Prostate gland (tissue), 2 donors: ENCODE measurements around the gene PDE12. TPM values are rescaled to one million over a fixed set of nuclear protein-coding genes. Genes with fewer than 3 reads are reported as not detected.
A peak's percentile ranks its signal among the peaks of the same experiment; 100 is the strongest.

ENCODE experiments used
- DNase-seq: peaks from one replicate; pipeline ENCODE4 v3.0.0-alpha.2; 2019; ENCODE audit warnings: low spot score
- H3K27ac ChIP-seq, 2 donors: fragments of 200-600 bp; sonication (generic); 2 replicates each; pipeline ENCODE4 v1.5.1; 2017 to 2019
- H3K27me3 ChIP-seq: fragments of 200-600 bp; sonication (generic); replicated peaks from 2 replicates; pipeline ENCODE4 v1.5.1; 2019; ENCODE audit not compliant: insufficient read depth
- H3K36me3 ChIP-seq, 2 donors: fragments of 200-600 bp; sonication (generic); 1 replicate in 1 of 2; 2 replicates in 1 of 2; pipeline versions ENCODE4 v1.5.1 to v1.8.1; 2017 to 2019
- H3K4me1 ChIP-seq: fragments of 200-600 bp; sonication (generic); replicated peaks from 2 replicates; pipeline ENCODE4 v1.5.1; 2019
- H3K4me3 ChIP-seq, 2 donors: fragments of 200-600 bp; sonication (generic); 2 replicates each; pipeline ENCODE4 v1.5.1; 2017 to 2019
- H3K9me3 ChIP-seq: fragments of 200-600 bp; sonication (generic); 2 replicates; pipeline ENCODE4 v1.5.1; 2017
- CTCF ChIP-seq, 4 experiments: fragments of 200-600 bp in 2 of 4; fragments of 450-650 bp in 2 of 4; sonication (generic) in 2 of 4; IDR thresholded peaks; 1 replicate in 3 of 4; 2 replicates in 1 of 4; pipeline ENCODE4 v1.5.1; 2016 to 2019; ENCODE audit warnings: antibody characterized with exemption in 4 of 4, mild to moderate bottlenecking in 2 of 4, moderate library complexity in 2 of 4
- POLR2A ChIP-seq: fragments of 450-650 bp; IDR thresholded peaks from one replicate; pipeline ENCODE4 v1.6.1; 2016; ENCODE audit warnings: antibody characterized with exemption, mild to moderate bottlenecking
- POLR2AphosphoS5 ChIP-seq: sonication (generic); formaldehyde crosslinking; IDR thresholded peaks from one replicate; pipeline ENCODE4 v1.6.1; 2017; ENCODE audit warnings: antibody characterized with exemption
- WGBS: methylation state at CpG from one replicate; pipeline ENCODE4 v1.1.5; 2018; 5-methylcytosine and 5-hydroxymethylcytosine counted together
- intact Hi-C: fragments of 100-400 bp; cut with DNase I; formaldehyde crosslinking; loops from one replicate; pipeline ENCODE4 v1.14.2; 2022
- total RNA-seq, 2 donors: library from RNA; depleted of rRNA; stranded (reverse); fragments of >200 nt; gene quantifications; one replicate each; pipeline ENCODE4 v1.1.0, GENCODE V29; 2016

The PDE12 gene
- total RNA-seq, 2 donors from 2014 or later = 22.8 to 23.3 TPM

- Histone ChIP-seq H3K27me3 (no peaks in the 10 kb centered on the region), H3K27ac (peak overlapping the region in 1 of 2 donors; percentile 8), H3K9me3 (no peaks in the 10 kb centered on the region), H3K4me1 (no peaks in the 10 kb centered on the region), H3K36me3 (no peaks in the 10 kb centered on the region), H3K4me3 (peak overlapping the region in 1 of 2 donors; percentile 91)
- no peak for DNase-seq
- TF ChIP-seq CTCF (IDR thresholded peaks at IDR 0.05) (no peak), POLR2A (no peak), POLR2AphosphoS5 (no peak)
- 35% methylated on average over 5 of the region's 5 CpGs for WGBS
- intact Hi-C loops = no loop called here
Measured at GRCh38 chr3:57594576-57594975, 38.5 kb downstream of the PDE12 start.

GRCh38 chr3:57596495-57597126 lies 40.5 kb downstream of the PDE12 start:
- intact Hi-C loops = loop anchor here (2.0 to 5.0 kb wide), 4 partner anchors 40 to 369 kb away; partner anchors contain the start of genes APPL1, DENND6A, PDE12 and SLMAP
- H3K4me3 ChIP-seq = peak overlapping the region; percentile 88 to 91
- 2% methylated on average over 30 of the region's 31 CpGs for WGBS
- H3K27me3 ChIP-seq = no peaks in the 10 kb centered on the region
- peak; percentile 67 for DNase-seq
- H3K27ac ChIP-seq = peak overlapping the region; percentile 97 to 98
- no peaks in the 10 kb centered on the region for H3K9me3 ChIP-seq
- peak; percentile 50 for TF ChIP-seq POLR2A
- no peak for TF ChIP-seq CTCF (IDR thresholded peaks at IDR 0.05)
- H3K36me3 ChIP-seq = no peaks in the 10 kb centered on the region
- no peaks in the 10 kb centered on the region for H3K4me1 ChIP-seq

- DNase-seq = peak; percentile 98
- H3K27me3 ChIP-seq = no peaks in the 10 kb centered on the region
- intact Hi-C loops = loop anchor here (2.0 to 5.0 kb wide), 4 partner anchors 41 to 370 kb away; partner anchors contain the start of genes APPL1, DENND6A, PDE12 and SLMAP
- H3K4me3 ChIP-seq = peak within 1 kb of the TSS; percentile 88 to 91
- no peaks in the 10 kb centered on the region for H3K4me1 ChIP-seq
- no peaks in the 10 kb centered on the region for H3K36me3 ChIP-seq
- under 1% methylated on average over 67 of the region's 67 CpGs for WGBS
- TF ChIP-seq CTCF (IDR thresholded peaks at IDR 0.05) (peak in 3 of 4 experiments; percentile 24 to 61 (median 46)), POLR2AphosphoS5 (peak; percentile 99), POLR2A (peak; percentile 99)
- H3K9me3 ChIP-seq = no peaks in the 10 kb centered on the region
- peak within 1 kb of the TSS; percentile 97 to 98 for H3K27ac ChIP-seq
Measured at GRCh38 chr3:57597127-57597923, 41.3 kb downstream of the PDE12 start, which contains the start of gene ARF4. Gene ARF4, minus strand, starts transcription at chr3:57597344. Its CDS starts 204 bp downstream, at chr3:57597140.

DNA sequence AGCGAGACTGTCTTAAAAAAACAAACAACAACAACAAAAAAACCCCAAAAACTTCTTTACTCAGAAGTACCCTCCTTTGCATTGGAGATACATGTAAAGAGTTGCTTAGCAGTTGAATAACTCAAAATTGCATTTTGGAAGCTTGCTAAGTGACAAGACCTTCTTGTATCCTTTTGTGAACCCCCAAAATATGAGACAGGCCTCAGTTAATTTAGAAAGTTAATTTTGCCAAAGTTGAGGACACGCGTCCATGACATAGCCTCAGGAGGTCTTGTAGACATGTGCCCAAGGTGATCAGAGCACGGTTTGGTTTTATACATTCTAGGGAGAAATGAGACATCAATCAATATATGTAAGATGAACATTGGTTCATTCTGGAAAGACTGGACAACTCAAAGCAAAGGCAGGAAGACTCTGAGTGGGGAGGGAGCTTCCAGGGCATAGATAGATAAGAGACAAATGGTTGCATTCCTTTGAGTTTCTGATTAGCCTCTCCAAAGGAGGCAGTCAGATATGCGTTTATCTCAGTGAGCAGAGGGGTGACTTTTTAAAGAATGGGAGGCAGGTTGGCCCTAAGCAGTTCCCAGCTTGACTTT lies 42.8 kb downstream of the PDE12 start:
- Histone ChIP-seq H3K27me3 (no peaks in the 10 kb centered on the region), H3K27ac (peak overlapping the region; percentile 97 to 98), H3K9me3 (no peaks in the 10 kb centered on the region), H3K36me3 (no peaks in the 10 kb centered on the region), H3K4me3 (peak overlapping the region; percentile 43 to 91), H3K4me1 (no peaks in the 10 kb centered on the region)
- 60% methylated on average over 5 of the region's 5 CpGs for WGBS
- intact Hi-C loops = loop anchor here (5.0 kb wide), 1 partner anchor 372 kb away; the partner anchor contains the start of gene APPL1
- TF ChIP-seq POLR2AphosphoS5 = no peak
- no peak for TF ChIP-seq CTCF (IDR thresholded peaks at IDR 0.05)
- TF ChIP-seq POLR2A = no peak
- DNase-seq = no peak
